Epithelial cell of esophagus (primary cell): ENCODE data around the gene ABLIM1.

Experiments
- DNase-seq: peaks from one replicate; pipeline ENCODE4 v3.0.0; 2010; ENCODE audit warnings: low read depth
- H3K4me3 ChIP-seq: 2 replicates; pipeline ENCODE4 v1.5.1; 2011; ENCODE audit warnings: mild to moderate bottlenecking, low read length, control low read depth
- CTCF ChIP-seq: IDR thresholded peaks from 2 replicates; pipeline ENCODE4 v1.5.1; 2011; ENCODE audit warnings: low read depth, mild to moderate bottlenecking, low read length, control low read depth, inconsistent platforms; ENCODE audit not compliant: insufficient read depth; ENCODE audit errors: missing control alignments

The ABLIM1 gene

GRCh38 chr10:114590993-114591392 lies 67.1 kb downstream of the ABLIM1 start:
- peak; percentile 22 for DNase-seq
- no peak overlapping the region for H3K4me3 ChIP-seq
- no peak for TF ChIP-seq CTCF

GRCh38 chr10:114584419-114584818 lies 73.7 kb downstream of the ABLIM1 start:
- no peak for DNase-seq

DNA sequence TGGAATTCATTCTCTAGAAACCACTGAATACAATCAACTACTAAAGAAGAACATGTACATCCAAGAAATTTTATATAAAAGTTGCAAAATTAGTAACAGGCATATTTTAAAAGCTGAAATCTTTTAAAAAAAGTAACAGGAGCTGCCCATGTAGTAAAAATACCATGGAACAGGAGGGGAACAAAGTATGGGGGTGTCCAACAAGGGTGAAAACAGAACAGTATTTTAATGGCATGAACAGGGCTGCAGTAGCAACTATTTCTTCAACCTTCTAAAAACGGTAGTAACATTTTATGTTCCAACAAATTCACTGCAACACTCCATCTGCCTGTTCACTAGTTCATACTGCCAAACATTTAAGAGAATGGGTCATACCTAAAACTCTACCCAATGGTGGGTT lies 77.0 kb downstream of the ABLIM1 start:
- no peak for TF ChIP-seq CTCF
- no peak overlapping the region for H3K4me3 ChIP-seq

More at GRCh38 chr10:114584419-114584818, 73.7 kb downstream of the ABLIM1 start:
- no peak for TF ChIP-seq CTCF
- H3K4me3 ChIP-seq = no peak overlapping the region

DNA sequence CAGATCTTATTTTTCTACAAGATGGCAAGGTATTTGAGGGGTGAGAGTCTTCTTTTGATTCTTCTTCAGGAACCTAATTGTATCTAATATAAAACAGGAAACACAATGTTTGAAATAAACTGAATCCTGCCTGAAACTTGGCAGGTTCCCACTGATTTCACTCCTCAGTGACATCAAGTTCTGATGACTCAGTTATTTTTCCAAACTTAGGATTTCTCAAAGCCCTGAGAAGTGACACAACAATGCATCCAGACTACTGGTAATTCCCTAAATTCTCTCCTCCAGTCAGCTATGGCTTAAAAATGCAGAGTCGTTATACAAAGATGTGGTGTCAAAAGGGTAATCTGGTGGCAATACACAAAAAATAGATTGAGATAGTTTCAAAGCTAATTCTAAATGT lies 80.9 kb downstream of the ABLIM1 start:
- DNase-seq = peak; percentile 76
- no peak overlapping the region for H3K4me3 ChIP-seq
- no peak for TF ChIP-seq CTCF

More for the DNA sequence above, 77.0 kb downstream of the ABLIM1 start:
- DNase-seq = no peak

DNA sequence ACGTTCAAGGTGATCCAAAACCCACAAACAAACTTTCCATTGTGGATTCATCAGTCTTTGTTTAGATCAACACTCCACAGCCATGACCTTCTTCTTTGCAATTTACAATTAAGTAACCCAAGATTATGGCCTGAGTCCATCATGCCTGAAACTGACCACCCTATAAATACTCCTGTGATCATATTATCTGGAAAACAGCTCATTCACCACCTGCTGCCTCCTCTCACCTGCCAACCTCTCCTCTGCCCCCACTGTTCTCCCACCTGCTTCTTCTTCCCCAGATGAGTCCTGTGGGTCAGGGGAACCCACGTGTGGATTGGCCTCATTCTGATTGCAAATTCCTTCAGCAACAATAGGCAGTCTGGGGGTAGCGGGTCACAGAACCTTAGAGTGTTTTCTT lies 81.4 kb downstream of the ABLIM1 start:
- DNase-seq = no peak
- no peak overlapping the region for H3K4me3 ChIP-seq
- no peak for TF ChIP-seq CTCF

- DNase-seq = peak; percentile 83
- no peak for TF ChIP-seq CTCF
These were observed 82.0 kb downstream of the ABLIM1 start for GRCh38 chr10:114576132-114576487.

GRCh38 chr10:114575417-114576131 lies 82.5 kb downstream of the ABLIM1 start:
- no peak for TF ChIP-seq CTCF
- DNase-seq = no peak

More at GRCh38 chr10:114576132-114576487, 82.0 kb downstream of the ABLIM1 start:
- no peak overlapping the region for H3K4me3 ChIP-seq

More at GRCh38 chr10:114575417-114576131, 82.5 kb downstream of the ABLIM1 start:
- no peak overlapping the region for H3K4me3 ChIP-seq
